ENCODE measurements around the gene PSG5. TPM values are rescaled to one million over a fixed set of nuclear protein-coding genes. Genes with fewer than 3 reads are reported as not detected.
"Not testable (repeated sequence)": the region's sequence is repeated elsewhere in the genome, so short reads cannot be mapped to it uniquely, and the experiment has no call there.

The PSG5 gene
- polyA plus RNA-seq, 1 of the 3 experiments (the other 2 are of a cell fraction), result 70.3 TPM

- DNase-seq; POLR2A ChIA-PET; H3K4me3 ChIP-seq (ENCODE audit: low read depth in 2 of 2, low read length in 1 of 2); H3K9me2 ChIP-seq; H2AFZ ChIP-seq (ENCODE audit: low read depth); H3K9me3 ChIP-seq; H3K4me2 ChIP-seq; H3K27ac ChIP-seq (ENCODE audit: low read depth in 2 of 2, low read length in 1 of 2); H3K4me1 ChIP-seq (ENCODE audit: control insufficient read depth in 1 of 2, insufficient read depth in 2 of 2, low read depth in 1 of 2, low read length in 1 of 2); H3K9ac ChIP-seq; H3K36me3 ChIP-seq (replicated peaks in 1 of 2; ENCODE audit: control insufficient read depth in 1 of 2, insufficient read depth in 2 of 2, low read length in 1 of 2); H4K20me1 ChIP-seq (ENCODE audit: insufficient read depth); H3K27me3 ChIP-seq (ENCODE audit: insufficient read depth): not testable (repeated sequence)
- WGBS (ENCODE audit: low lambda C conversion rate), result 36% methylated on average over 5 of the region's 8 CpGs
- CTCF ChIA-PET, result interaction anchor here (1.5 to 2.2 kb wide), 2 partner anchors 14 to 102 kb away, joined by 3 to 7 read pairs; no protein-coding TSS in a partner anchor
- TF ChIP-seq SMC3 (IDR thresholded peaks at IDR 0.05; ENCODE audit: low read depth, low read length), result peak; percentile 39
- peak; percentile 16; the same call in 1 of the 2 replicates for TF ChIP-seq RAD21 (IDR thresholded peaks at IDR 0.05; ENCODE audit: low read length)
- TF ChIP-seq CTCF (IDR thresholded peaks at IDR 0.05), result peak; percentile 63
- Histone ChIP-seq H3F3A (replicated peaks; ENCODE audit: insufficient read depth) (peaks cover 18% of the 10 kb centered on the region), H3K79me2 (ENCODE audit: insufficient read depth) (peaks cover 21% of the 10 kb centered on the region)
Measured at GRCh38 chr19:43207174-43207573, 20.8 kb upstream of the PSG5 start.

GRCh38 chr19:43205471-43206105 lies 19.3 kb upstream of the PSG5 start, which contains the start of gene PSG4:
PSG4 (minus strand) TSS chr19:43205638; CDS start chr19:43205536, 102 bp downstream.
- H2AFZ ChIP-seq (ENCODE audit: low read depth); DNase-seq; H3K9me3 ChIP-seq; H4K20me1 ChIP-seq (ENCODE audit: insufficient read depth); H3K36me3 ChIP-seq (replicated peaks in 1 of 2; ENCODE audit: control insufficient read depth in 1 of 2, insufficient read depth in 2 of 2, low read length in 1 of 2); CTCF ChIA-PET; H3K27me3 ChIP-seq (ENCODE audit: insufficient read depth); H3K4me1 ChIP-seq (ENCODE audit: control insufficient read depth in 1 of 2, insufficient read depth in 2 of 2, low read depth in 1 of 2, low read length in 1 of 2); POLR2A ChIA-PET; H3K9me2 ChIP-seq: not testable (repeated sequence)
- Histone ChIP-seq H3K4me3 (ENCODE audit: low read depth in 2 of 2, low read length in 1 of 2) (peak within 1 kb of the TSS; percentile 39 to 56; a peak in 3 of 4 replicates), H3F3A (replicated peaks; ENCODE audit: insufficient read depth) (peaks cover 24% of the 10 kb centered on the region), H3K4me2 (peak within 1 kb of the TSS; percentile 72), H3K9ac (peak within 1 kb of the TSS; percentile 71), H3K79me2 (ENCODE audit: insufficient read depth) (peaks cover 21% of the 10 kb centered on the region), H3K27ac (ENCODE audit: low read depth in 2 of 2, low read length in 1 of 2) (peak within 1 kb of the TSS in 1 of 2 experiments; percentile 84; a peak in 2 of 4 replicates)
- WGBS (ENCODE audit: low lambda C conversion rate), result 53% methylated on average over 6 of the region's 9 CpGs

- Histone ChIP-seq H3K4me2 (peak overlapping the region; percentile 72), H3K4me3 (ENCODE audit: low read depth in 2 of 2, low read length in 1 of 2) (peak overlapping the region; percentile 39 to 56; a peak in 2 of 4 replicates), H3K27ac (ENCODE audit: low read depth in 2 of 2, low read length in 1 of 2) (peak overlapping the region in 1 of 2 experiments; percentile 84; a peak in 3 of 4 replicates), H3K9ac (peak overlapping the region; percentile 71), H3F3A (replicated peaks; ENCODE audit: insufficient read depth) (peaks cover 32% of the 10 kb centered on the region), H3K79me2 (ENCODE audit: insufficient read depth) (peaks cover 21% of the 10 kb centered on the region)
- H3K4me1 ChIP-seq (ENCODE audit: control insufficient read depth in 1 of 2, insufficient read depth in 2 of 2, low read depth in 1 of 2, low read length in 1 of 2); POLR2A ChIA-PET; H3K9me2 ChIP-seq; H3K27me3 ChIP-seq (ENCODE audit: insufficient read depth); H3K36me3 ChIP-seq (replicated peaks in 1 of 2; ENCODE audit: control insufficient read depth in 1 of 2, insufficient read depth in 2 of 2, low read length in 1 of 2); DNase-seq; H4K20me1 ChIP-seq (ENCODE audit: insufficient read depth); H2AFZ ChIP-seq (ENCODE audit: low read depth); CTCF ChIA-PET; H3K9me3 ChIP-seq: not testable (repeated sequence)
- 87% methylated on average over 6 of the region's 7 CpGs for WGBS (ENCODE audit: low lambda C conversion rate)
Measured at GRCh38 chr19:43203611-43204010, 17.3 kb upstream of the PSG5 start.

DNA sequence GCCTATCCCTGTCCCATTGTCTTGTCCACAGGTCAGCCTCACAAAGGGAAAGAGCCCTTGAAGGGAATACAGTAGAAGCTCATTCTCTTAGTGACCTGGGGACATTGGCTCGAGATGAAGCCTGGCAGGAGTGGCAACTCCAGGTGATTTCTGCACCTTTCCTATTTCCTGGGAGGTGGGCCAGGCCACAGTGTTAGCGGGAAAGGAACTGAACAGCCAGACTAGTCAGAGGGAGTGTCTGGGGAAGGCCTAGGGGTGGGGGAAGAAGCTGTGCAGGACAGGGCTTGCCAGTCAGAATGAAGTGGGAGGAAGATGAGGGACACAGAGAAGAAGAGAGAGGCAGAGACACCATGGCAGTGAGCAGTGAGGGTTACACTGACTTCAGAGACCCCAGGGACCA lies 15.6 kb upstream of the PSG5 start:
- H3K36me3 ChIP-seq (replicated peaks in 1 of 2; ENCODE audit: control insufficient read depth in 1 of 2, insufficient read depth in 2 of 2, low read length in 1 of 2); H3K4me3 ChIP-seq (ENCODE audit: low read depth in 2 of 2, low read length in 1 of 2); H3K27me3 ChIP-seq (ENCODE audit: insufficient read depth); DNase-seq; H3K9me2 ChIP-seq; POLR2A ChIA-PET; CTCF ChIA-PET; H2AFZ ChIP-seq (ENCODE audit: low read depth); H3K4me1 ChIP-seq (ENCODE audit: control insufficient read depth in 1 of 2, insufficient read depth in 2 of 2, low read depth in 1 of 2, low read length in 1 of 2); H4K20me1 ChIP-seq (ENCODE audit: insufficient read depth); H3K9me3 ChIP-seq: not testable (repeated sequence)
- H3K4me2 ChIP-seq, result peak overlapping the region; percentile 72; the same call in 1 of the 2 replicates
- H3K27ac ChIP-seq (ENCODE audit: low read depth in 2 of 2, low read length in 1 of 2), result peak overlapping the region; percentile 50 to 84; a peak in 3 of 4 replicates
- peaks cover 21% of the 10 kb centered on the region for H3K79me2 ChIP-seq (ENCODE audit: insufficient read depth)
- 40% methylated on average over 2 of the region's 2 CpGs for WGBS (ENCODE audit: low lambda C conversion rate)
- peak overlapping the region; percentile 71 for H3K9ac ChIP-seq
- H3F3A ChIP-seq (replicated peaks; ENCODE audit: insufficient read depth), result peaks cover 32% of the 10 kb centered on the region

Measured in SK-N-SH (cell line).